ENCODE data around the gene TXNL4A. TPM values are rescaled to one million over a fixed set of nuclear protein-coding genes. Genes with fewer than 3 reads are reported as not detected.

Gene TXNL4A
- total RNA-seq, 1 experiment from 2014 or later: 216 TPM

DNA sequence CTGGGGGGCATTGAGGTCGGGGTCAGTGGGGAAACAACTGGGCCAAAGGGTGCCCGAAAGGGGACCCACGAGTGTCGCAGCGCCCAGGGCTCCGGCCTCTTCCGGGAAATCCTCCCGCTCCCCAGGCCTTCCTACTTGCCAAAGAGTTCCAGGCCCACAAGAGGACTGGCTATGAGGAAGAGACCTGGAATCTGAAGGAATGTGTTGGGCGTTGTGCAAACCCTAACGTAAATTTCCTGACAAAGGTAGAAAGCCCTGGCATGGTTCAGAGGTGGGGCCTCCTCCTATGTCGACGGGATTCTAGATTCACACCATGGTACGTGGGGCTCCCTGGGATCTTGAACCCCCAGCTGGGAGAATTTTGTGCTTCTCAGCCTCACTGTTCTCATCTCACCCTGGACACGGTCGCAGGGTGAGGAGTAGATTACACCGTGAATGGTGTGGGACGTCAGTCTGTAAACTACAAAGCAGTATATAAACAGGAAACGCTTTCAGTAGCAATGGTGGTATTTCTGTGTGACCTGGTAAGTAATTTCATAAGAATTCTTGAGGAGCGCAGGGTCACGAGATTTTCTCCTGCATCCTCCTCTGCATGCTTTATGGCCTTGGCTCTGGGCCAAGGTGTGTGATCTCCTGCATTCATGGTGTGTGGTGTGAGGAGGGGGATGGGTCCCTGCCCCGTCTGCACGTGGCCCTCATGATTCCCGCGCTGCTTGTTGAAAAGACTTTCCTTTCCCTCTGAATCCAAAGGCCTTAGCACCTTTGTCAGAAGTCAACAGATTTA lies 23.1 kb downstream of the TXNL4A start:
- Histone ChIP-seq H3K27ac (ENCODE audit: low read depth, low read length, poor library complexity, severe bottlenecking) (peak overlapping the region; percentile 70), H3K9me3 (ENCODE audit: low read depth, low read length, poor library complexity, severe bottlenecking) (no peaks in the 10 kb centered on the region), H3K4me1 (ENCODE audit: insufficient read depth, low read length, poor library complexity, severe bottlenecking) (peaks cover 14% of the 10 kb centered on the region), H3K36me3 (ENCODE audit: insufficient read depth, low read length, poor library complexity, severe bottlenecking) (no peaks in the 10 kb centered on the region), H3K4me3 (ENCODE audit: low read depth, low read length, poor library complexity, severe bottlenecking) (peak overlapping the region; percentile 63), H3K27me3 (replicated peaks; ENCODE audit: insufficient read depth, low read depth, low read length, poor library complexity) (no peaks in the 10 kb centered on the region)
- CTCF ChIA-PET: no interaction called here
- DNase-seq (ENCODE audit: low spot score): peak; percentile 47
- intact Hi-C loops (cut with micrococcal nuclease; ENCODE audit: unreplicated experiment): loop anchor here (10.0 kb wide), 1 partner anchor 291 kb away; the partner anchor contains the start of gene CTDP1
- POLR2A ChIA-PET (ENCODE audit: low non-redundant PET): no interaction called here
- TF ChIP-seq, protein P1, sequence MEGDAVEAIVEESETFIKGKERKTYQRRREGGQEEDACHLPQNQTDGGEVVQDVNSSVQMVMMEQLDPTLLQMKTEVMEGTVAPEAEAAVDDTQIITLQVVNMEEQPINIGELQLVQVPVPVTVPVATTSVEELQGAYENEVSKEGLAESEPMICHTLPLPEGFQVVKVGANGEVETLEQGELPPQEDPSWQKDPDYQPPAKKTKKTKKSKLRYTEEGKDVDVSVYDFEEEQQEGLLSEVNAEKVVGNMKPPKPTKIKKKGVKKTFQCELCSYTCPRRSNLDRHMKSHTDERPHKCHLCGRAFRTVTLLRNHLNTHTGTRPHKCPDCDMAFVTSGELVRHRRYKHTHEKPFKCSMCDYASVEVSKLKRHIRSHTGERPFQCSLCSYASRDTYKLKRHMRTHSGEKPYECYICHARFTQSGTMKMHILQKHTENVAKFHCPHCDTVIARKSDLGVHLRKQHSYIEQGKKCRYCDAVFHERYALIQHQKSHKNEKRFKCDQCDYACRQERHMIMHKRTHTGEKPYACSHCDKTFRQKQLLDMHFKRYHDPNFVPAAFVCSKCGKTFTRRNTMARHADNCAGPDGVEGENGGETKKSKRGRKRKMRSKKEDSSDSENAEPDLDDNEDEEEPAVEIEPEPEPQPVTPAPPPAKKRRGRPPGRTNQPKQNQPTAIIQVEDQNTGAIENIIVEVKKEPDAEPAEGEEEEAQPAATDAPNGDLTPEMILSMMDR (conservative IDR thresholded peaks at IDR 0.05; ENCODE audit: low read depth, low read length): no peak
- no peak for TF ChIP-seq EZH2 (IDR thresholded peaks at IDR 0.05; ENCODE audit: borderline replicate concordance, low read depth, low read length, poor library complexity, severe bottlenecking)
- no TSS peak for BruUV-seq (replicated peaks)

DNA sequence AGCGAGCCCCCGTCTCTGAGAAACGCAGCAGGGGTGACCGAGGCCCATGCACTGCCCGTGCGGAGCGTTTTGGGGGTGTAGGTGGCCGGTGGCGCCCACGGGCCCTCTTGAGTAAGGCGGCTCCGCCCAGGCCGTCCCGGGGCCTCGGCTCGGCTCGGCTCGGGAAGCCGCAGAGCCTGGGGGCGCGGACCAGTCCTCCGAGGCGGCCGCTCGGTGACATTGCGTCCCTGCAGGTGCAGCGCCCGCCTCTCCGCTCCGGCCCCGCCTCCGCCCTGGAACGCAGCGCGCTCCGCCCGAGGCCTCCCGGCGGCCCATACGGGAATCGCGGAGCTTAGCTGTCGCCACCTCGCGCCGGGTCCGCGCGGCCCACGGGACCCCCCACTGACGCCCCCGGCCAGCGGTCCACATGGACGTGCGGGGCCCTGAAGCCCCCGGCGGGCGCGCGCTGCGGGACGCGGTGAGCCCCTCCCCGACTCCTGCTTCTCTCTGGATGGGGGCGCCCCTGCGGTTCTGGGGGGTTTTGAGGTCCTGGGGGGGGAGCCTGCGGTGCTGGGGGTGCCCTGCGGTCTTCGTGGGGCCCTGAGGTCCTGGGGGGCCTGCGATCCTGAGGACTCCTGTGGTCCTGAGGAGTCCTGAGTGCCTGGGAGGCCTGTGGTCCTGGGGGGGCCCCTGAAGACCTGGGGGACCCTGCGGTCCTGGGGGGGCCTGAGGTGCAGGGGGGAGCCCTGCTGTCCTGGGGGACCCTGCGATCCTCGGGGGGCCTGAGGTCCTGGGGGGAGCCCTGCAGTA lies 23.8 kb downstream of the TXNL4A start, which contains the start of gene HSBP1L1:
Gene HSBP1L1 (plus strand): TSS at position 314 of the 789 bp plus-strand sequence. CDS start 93 bp downstream, at position 407.
- ChIA-PET POLR2A (ENCODE audit: low non-redundant PET) (no interaction called here), CTCF (interaction anchor here (0.6 kb wide), 2 partner anchors 115 to 192 kb away, joined by 3 to 5 read pairs; no protein-coding TSS in a partner anchor)
- no peaks in the 10 kb centered on the region for H3K27me3 ChIP-seq (replicated peaks; ENCODE audit: insufficient read depth, low read depth, low read length, poor library complexity)
- TF ChIP-seq EZH2 (IDR thresholded peaks at IDR 0.05; ENCODE audit: borderline replicate concordance, low read depth, low read length, poor library complexity, severe bottlenecking): no peak
- TF ChIP-seq, protein P1 (conservative IDR thresholded peaks at IDR 0.05; ENCODE audit: low read depth, low read length): no peak; the same call in 1 of the 2 replicates
- H3K4me3 ChIP-seq (ENCODE audit: low read depth, low read length, poor library complexity, severe bottlenecking): peak within 1 kb of the TSS; percentile 63
- H3K27ac ChIP-seq (ENCODE audit: low read depth, low read length, poor library complexity, severe bottlenecking): peak within 1 kb of the TSS; percentile 70
- H3K4me1 ChIP-seq (ENCODE audit: insufficient read depth, low read length, poor library complexity, severe bottlenecking): peaks cover 16% of the 10 kb centered on the region
- no peaks in the 10 kb centered on the region for H3K9me3 ChIP-seq (ENCODE audit: low read depth, low read length, poor library complexity, severe bottlenecking)
- DNase-seq (ENCODE audit: low spot score): peak; percentile 57
- intact Hi-C loops (cut with micrococcal nuclease; ENCODE audit: unreplicated experiment): loop anchor here (10.0 kb wide), 1 partner anchor 290 kb away; the partner anchor contains the start of gene CTDP1
- BruUV-seq (replicated peaks): no TSS peak
- no peaks in the 10 kb centered on the region for H3K36me3 ChIP-seq (ENCODE audit: insufficient read depth, low read length, poor library complexity, severe bottlenecking)

DNA sequence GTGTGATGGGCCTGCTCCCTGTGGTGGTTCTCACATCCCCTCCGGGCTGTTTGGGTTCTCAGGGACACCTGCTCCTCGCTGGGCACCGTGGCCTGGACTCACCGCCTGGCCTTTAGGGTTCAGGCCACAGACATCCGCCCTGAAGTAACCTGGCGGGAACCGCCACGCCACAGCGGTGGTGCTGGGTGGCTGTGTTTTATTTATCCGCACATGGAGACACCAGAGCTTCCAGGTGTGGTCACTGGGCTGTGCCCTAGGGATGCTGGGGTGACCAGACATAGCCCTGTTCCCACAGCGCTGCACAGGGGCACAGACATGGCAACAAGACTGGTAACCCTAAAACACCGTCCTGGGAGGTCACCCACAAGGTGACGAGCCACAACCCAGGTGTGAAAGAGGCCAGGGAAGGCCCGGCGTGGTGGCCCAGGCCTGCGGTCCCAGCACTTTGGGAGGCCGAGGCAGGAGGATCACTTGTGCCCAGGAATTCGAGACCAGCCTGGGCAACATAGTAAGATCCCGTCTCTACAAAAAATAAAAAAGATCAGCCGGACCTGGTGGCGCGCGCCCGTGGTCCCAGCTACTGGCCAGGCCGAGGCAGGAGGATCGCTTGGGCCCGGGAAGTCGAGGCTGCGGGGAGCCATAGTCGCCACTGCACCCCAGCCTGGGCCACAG lies 24.6 kb downstream of the TXNL4A start:
- ChIA-PET CTCF (interaction anchor here (0.6 kb wide), 3 partner anchors 115 to 1546 kb away, joined by 3 to 8 read pairs (median 5); no protein-coding TSS in a partner anchor), POLR2A (ENCODE audit: low non-redundant PET) (no interaction called here)
- Histone ChIP-seq H3K36me3 (ENCODE audit: insufficient read depth, low read length, poor library complexity, severe bottlenecking) (no peaks in the 10 kb centered on the region), H3K27me3 (replicated peaks; ENCODE audit: insufficient read depth, low read depth, low read length, poor library complexity) (no peaks in the 10 kb centered on the region), H3K4me3 (ENCODE audit: low read depth, low read length, poor library complexity, severe bottlenecking) (peak overlapping the region; percentile 63), H3K27ac (ENCODE audit: low read depth, low read length, poor library complexity, severe bottlenecking) (no peak overlapping the region), H3K4me1 (ENCODE audit: insufficient read depth, low read length, poor library complexity, severe bottlenecking) (peaks cover 16% of the 10 kb centered on the region), H3K9me3 (ENCODE audit: low read depth, low read length, poor library complexity, severe bottlenecking) (no peaks in the 10 kb centered on the region)
- TF ChIP-seq EZH2 (IDR thresholded peaks at IDR 0.05; ENCODE audit: borderline replicate concordance, low read depth, low read length, poor library complexity, severe bottlenecking): no peak
- TF ChIP-seq, protein P1 (conservative IDR thresholded peaks at IDR 0.05; ENCODE audit: low read depth, low read length): no peak
- DNase-seq (ENCODE audit: low spot score): no peak
- intact Hi-C loops (cut with micrococcal nuclease; ENCODE audit: unreplicated experiment): loop anchor here (10.0 kb wide), 1 partner anchor 289 kb away; the partner anchor contains the start of gene CTDP1
- no TSS peak for BruUV-seq (replicated peaks)

All from A673 (cell line).